ENCODE measurements around the gene RPS17. TPM values are rescaled to one million over a fixed set of nuclear protein-coding genes. Genes with fewer than 3 reads are reported as not detected.

Gene RPS17
- 1,751 TPM for polyA plus RNA-seq (ENCODE audit: insufficient read length)
- long read RNA-seq, donor 1, transcript RPS17-203 (2 exons, 580 nt), result minor isoform, 6 of 791 reads
- long read RNA-seq, donor 1, transcript RPS17-209 (4 exons, 1,909 nt), result minor isoform, 6 of 791 reads
- long read RNA-seq, donor 1, transcript RPS17-210 (5 exons, 488 nt), result major isoform, 702 of 791 reads
- long read RNA-seq, donor 1, transcript RPS17-204 (2 exons, 760 nt), result minor isoform, 10 of 791 reads
- long read RNA-seq, donor 1, partial matches to known transcripts, result 60 of 791 reads
- long read RNA-seq, donor 1, other reads (novel, unspliced or antisense), result 5 of 791 reads
- long read RNA-seq, donor 2, transcript RPS17-210 (5 exons, 488 nt), result major isoform, 743 of 823 reads
- long read RNA-seq, donor 2, transcript RPS17-209 (4 exons, 1,909 nt), result minor isoform, 5 of 823 reads
- long read RNA-seq, donor 2, partial matches to known transcripts, result 63 of 823 reads
- long read RNA-seq, donor 2, other reads (novel, unspliced or antisense), result 0 of 823 reads
- long read RNA-seq, donor 3, transcript RPS17-210 (5 exons, 488 nt), result major isoform, 595 of 617 reads
- long read RNA-seq, donor 3, partial matches to known transcripts, result 12 of 617 reads
- long read RNA-seq, donor 3, other reads (novel, unspliced or antisense), result 0 of 617 reads
- long read RNA-seq, donor 4, transcript RPS17-204 (2 exons, 760 nt), result minor isoform, 5 of 223 reads
- long read RNA-seq, donor 4, transcript RPS17-210 (5 exons, 488 nt), result major isoform, 180 of 223 reads
- long read RNA-seq, donor 4, partial matches to known transcripts, result 33 of 223 reads
- long read RNA-seq, donor 4, other reads (novel, unspliced or antisense), result 0 of 223 reads
- long read RNA-seq, donor 5, transcript RPS17-209 (4 exons, 1,909 nt), result minor isoform, 9 of 1,803 reads
- long read RNA-seq, donor 5, transcript RPS17-204 (2 exons, 760 nt), result minor isoform, 12 of 1,803 reads
- long read RNA-seq, donor 5, transcript RPS17-210 (5 exons, 488 nt), result major isoform, 1,701 of 1,803 reads
- long read RNA-seq, donor 5, transcript RPS17-203 (2 exons, 580 nt), result minor isoform, 7 of 1,803 reads
- long read RNA-seq, donor 5, partial matches to known transcripts, result 61 of 1,803 reads
- long read RNA-seq, donor 5, other reads (novel, unspliced or antisense), result 8 of 1,803 reads
- long read RNA-seq, donor 6, transcript RPS17-210 (5 exons, 488 nt), result major isoform, 811 of 887 reads
- long read RNA-seq, donor 6, transcript RPS17-209 (4 exons, 1,909 nt), result minor isoform, 10 of 887 reads
- long read RNA-seq, donor 6, transcript RPS17-206 (3 exons, 1,877 nt), result minor isoform, 10 of 887 reads
- long read RNA-seq, donor 6, transcript RPS17-204 (2 exons, 760 nt), result minor isoform, 12 of 887 reads
- long read RNA-seq, donor 6, partial matches to known transcripts, result 36 of 887 reads
- long read RNA-seq, donor 6, other reads (novel, unspliced or antisense), result 0 of 887 reads
- long read RNA-seq, donor 7, transcript RPS17-209 (4 exons, 1,909 nt), result minor isoform, 8 of 1,589 reads
- long read RNA-seq, donor 7, transcript RPS17-203 (2 exons, 580 nt), result minor isoform, 14 of 1,589 reads
- long read RNA-seq, donor 7, transcript RPS17-204 (2 exons, 760 nt), result minor isoform, 13 of 1,589 reads
- long read RNA-seq, donor 7, transcript RPS17-210 (5 exons, 488 nt), result major isoform, 1,383 of 1,589 reads
- long read RNA-seq, donor 7, partial matches to known transcripts, result 153 of 1,589 reads
- long read RNA-seq, donor 7, other reads (novel, unspliced or antisense), result 12 of 1,589 reads
- long read RNA-seq, donor 8, transcript RPS17-210 (5 exons, 488 nt), result major isoform, 311 of 327 reads
- long read RNA-seq, donor 8, partial matches to known transcripts, result 7 of 327 reads
- long read RNA-seq, donor 8, other reads (novel, unspliced or antisense), result 0 of 327 reads

GRCh38 chr15:82540055-82540983 is at the start of gene RPS17:
RPS17 (minus strand) TSS chr15:82540457; CDS start chr15:82540428, 29 bp downstream.
- peak; percentile 97 for DNase-seq

- DNase-seq, result no peak
Observed at GRCh38 chr15:82587805-82588204, 47.5 kb upstream of the RPS17 start.

GRCh38 chr15:82585072-82585471 is 44.8 kb upstream of the RPS17 start:
- no peak for DNase-seq

GRCh38 chr15:82580713-82581112 is 40.5 kb upstream of the RPS17 start:
- DNase-seq, result no peak

- no peak for DNase-seq
Observed at GRCh38 chr15:82575335-82575734, 35.1 kb upstream of the RPS17 start.

- DNase-seq, result no peak
Observed at GRCh38 chr15:82572986-82573385, 32.7 kb upstream of the RPS17 start.

GRCh38 chr15:82572311-82572710 is 32.1 kb upstream of the RPS17 start:
- no peak for DNase-seq

GRCh38 chr15:82571722-82572222 is 31.5 kb upstream of the RPS17 start:
- DNase-seq, result peak; percentile 61

GRCh38 chr15:82570721-82571508 is 30.7 kb upstream of the RPS17 start:
- DNase-seq, result no peak

GRCh38 chr15:82569834-82570233 is 29.6 kb upstream of the RPS17 start:
- DNase-seq, result no peak

GRCh38 chr15:82568986-82569385 is 28.7 kb upstream of the RPS17 start:
- no peak for DNase-seq

GRCh38 chr15:82567661-82568060 is 27.4 kb upstream of the RPS17 start:
- no peak for DNase-seq

- DNase-seq, result no peak
Observed at GRCh38 chr15:82566690-82567089, 26.4 kb upstream of the RPS17 start.

- no peak for DNase-seq
Observed at GRCh38 chr15:82558502-82558901, 18.2 kb upstream of the RPS17 start.

GRCh38 chr15:82556315-82557035 is 16.2 kb upstream of the RPS17 start:
- no peak for DNase-seq

GRCh38 chr15:82554849-82555248 is 14.6 kb upstream of the RPS17 start:
- DNase-seq, result no peak

GRCh38 chr15:82554351-82554750 is 14.1 kb upstream of the RPS17 start:
- DNase-seq, result no peak

GRCh38 chr15:82553846-82554245 is 13.6 kb upstream of the RPS17 start:
- DNase-seq, result no peak
